ENCODE measurements around the gene DGCR8. TPM values are rescaled to one million over a fixed set of nuclear protein-coding genes. Genes with fewer than 3 reads are reported as not detected.

Gene DGCR8
- total RNA-seq, 1 donor from 2014 or later, result 32.5 TPM

DNA sequence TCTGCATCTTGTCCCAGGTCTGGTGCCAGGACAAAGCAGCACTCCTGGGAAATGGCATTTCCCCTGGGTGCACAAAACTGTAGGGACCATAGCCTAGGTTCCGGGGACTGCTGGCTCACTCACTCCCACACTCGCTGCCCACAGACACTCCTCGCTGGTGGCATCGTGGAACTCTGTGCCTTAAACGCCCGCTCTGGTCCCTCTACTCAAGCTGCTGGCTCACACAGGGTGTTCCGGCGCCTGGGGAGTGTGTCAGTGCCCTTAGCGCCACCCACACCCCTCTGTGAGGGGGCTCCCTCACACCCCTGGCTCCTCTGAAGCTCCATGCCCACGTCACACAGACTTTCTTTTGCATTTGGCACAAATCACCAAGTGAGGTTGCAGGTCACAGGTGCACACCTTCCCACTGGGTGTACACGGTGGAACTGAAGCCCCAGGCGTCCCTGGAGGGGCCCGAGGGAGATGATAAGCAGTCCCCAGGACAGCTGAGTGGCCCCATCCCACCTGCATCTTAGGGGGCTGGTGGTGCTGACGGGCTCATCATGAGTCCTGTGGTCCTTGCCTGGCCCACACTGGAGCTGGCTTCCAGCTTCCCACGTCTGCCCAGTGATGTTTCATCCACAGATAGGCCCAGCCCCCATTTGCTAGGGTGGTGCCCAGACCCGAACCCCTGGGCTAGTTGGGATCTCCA, 23.2 kb upstream of the DGCR8 start:
- Mint-ChIP-seq H3K36me3 (ENCODE audit: low read depth) (peaks cover 21% of the 10 kb centered on the region), H3K9me3 (ENCODE audit: low read depth) (no peaks in the 10 kb centered on the region), H3K27ac (ENCODE audit: unreplicated experiment) (no peak overlapping the region), H3K4me1 (ENCODE audit: low read depth) (no peaks in the 10 kb centered on the region), H3K4me3 (ENCODE audit: unreplicated experiment) (no peak overlapping the region), H3K27me3 (ENCODE audit: low read depth) (no peaks in the 10 kb centered on the region)
- no peak for TF ChIP-seq CTCF (IDR thresholded peaks at IDR 0.05)
- no peak for DNase-seq (ENCODE audit: low spot score)

DNA sequence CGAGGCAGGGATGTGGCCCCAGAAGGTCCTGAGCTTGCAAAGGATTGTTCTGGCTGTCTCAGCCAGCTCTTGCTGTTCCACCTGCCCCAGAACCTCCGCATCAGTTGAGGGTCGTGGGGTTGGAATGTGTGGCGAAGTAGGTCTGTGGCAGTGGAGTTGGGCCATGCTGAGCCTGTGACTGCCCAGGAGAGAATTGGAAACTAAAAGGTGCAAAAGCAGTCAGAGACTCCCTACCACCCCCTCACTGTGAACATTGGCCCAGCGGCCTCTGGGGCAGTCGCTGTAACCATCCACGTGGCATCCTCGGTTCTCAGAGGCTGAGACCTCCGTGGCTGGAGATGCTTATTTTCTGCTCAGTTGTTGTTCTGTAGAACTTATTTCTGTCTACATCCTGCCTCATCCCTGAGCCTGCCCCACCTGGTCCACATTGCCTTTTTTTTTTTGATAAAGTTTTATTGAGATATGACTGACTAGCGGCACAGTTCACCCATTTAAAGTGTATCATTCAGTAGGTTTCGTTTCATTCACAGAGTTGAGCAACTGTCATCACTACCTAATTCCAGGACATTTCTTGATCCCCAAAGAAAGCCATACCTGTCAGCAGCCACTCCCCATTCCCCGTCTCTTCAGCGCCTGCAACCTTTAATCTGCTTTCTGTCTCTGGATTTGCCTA, 22.3 kb upstream of the DGCR8 start:
- no peak overlapping the region for H3K4me3 Mint-ChIP-seq (ENCODE audit: unreplicated experiment)
- no peak for DNase-seq (ENCODE audit: low spot score)
- no peak overlapping the region for H3K27ac Mint-ChIP-seq (ENCODE audit: unreplicated experiment)
- no peaks in the 10 kb centered on the region for H3K9me3 Mint-ChIP-seq (ENCODE audit: low read depth)
- H3K4me1 Mint-ChIP-seq (ENCODE audit: low read depth), result no peaks in the 10 kb centered on the region
- no peaks in the 10 kb centered on the region for H3K27me3 Mint-ChIP-seq (ENCODE audit: low read depth)
- TF ChIP-seq CTCF (IDR thresholded peaks at IDR 0.05), result no peak
- peaks cover 20% of the 10 kb centered on the region for H3K36me3 Mint-ChIP-seq (ENCODE audit: low read depth)

DNA sequence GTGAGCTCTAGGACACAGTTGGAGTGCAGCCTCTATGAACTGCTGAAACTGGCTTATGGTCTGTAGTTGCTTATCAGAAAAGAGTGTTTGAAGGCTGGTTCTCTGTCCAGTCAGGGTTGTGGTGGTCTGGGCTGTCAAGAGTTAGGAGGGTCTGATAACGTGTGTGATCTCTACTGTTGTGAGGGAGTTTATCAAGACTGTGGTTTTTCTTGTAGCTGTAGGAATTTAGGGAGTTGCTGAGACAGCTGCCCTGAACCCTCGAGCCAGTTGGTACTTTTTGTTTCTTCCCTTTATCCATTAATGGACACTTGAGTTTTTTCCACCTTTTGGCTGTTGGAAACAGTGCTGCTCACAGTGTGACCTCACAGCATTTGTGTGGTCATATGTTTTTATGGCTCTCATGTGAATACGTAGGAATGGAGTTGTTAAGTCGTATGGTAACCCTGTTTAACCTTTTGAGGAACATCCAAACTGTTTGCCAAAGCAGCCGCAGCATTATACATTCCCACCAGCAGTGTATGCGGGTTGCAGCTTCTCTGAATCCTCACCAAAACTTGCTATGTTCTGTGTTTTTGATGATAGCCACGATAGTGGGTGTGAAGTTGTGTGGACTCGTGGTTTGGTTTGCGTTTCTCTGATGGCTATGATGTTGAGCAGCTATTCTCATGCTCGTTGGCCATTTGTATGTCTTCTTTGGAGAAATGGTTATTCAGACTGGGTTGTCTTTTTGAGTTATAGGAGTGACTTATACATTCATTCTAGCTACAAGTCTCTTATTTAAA, 20.9 kb upstream of the DGCR8 start:
- no peaks in the 10 kb centered on the region for H3K4me1 Mint-ChIP-seq (ENCODE audit: low read depth)
- H3K27me3 Mint-ChIP-seq (ENCODE audit: low read depth), result no peaks in the 10 kb centered on the region
- H3K9me3 Mint-ChIP-seq (ENCODE audit: low read depth), result no peaks in the 10 kb centered on the region
- DNase-seq (ENCODE audit: low spot score), result no peak
- peaks cover 23% of the 10 kb centered on the region for H3K36me3 Mint-ChIP-seq (ENCODE audit: low read depth)
- H3K27ac Mint-ChIP-seq (ENCODE audit: unreplicated experiment), result no peak overlapping the region
- no peak overlapping the region for H3K4me3 Mint-ChIP-seq (ENCODE audit: unreplicated experiment)
- TF ChIP-seq CTCF (IDR thresholded peaks at IDR 0.05), result no peak

- no peak overlapping the region for H3K4me3 Mint-ChIP-seq (ENCODE audit: unreplicated experiment)
- H3K27me3 Mint-ChIP-seq (ENCODE audit: low read depth), result no peaks in the 10 kb centered on the region
- H3K36me3 Mint-ChIP-seq (ENCODE audit: low read depth), result peaks cover 23% of the 10 kb centered on the region
- no peak for DNase-seq (ENCODE audit: low spot score)
- H3K4me1 Mint-ChIP-seq (ENCODE audit: low read depth), result no peaks in the 10 kb centered on the region
- H3K9me3 Mint-ChIP-seq (ENCODE audit: low read depth), result no peaks in the 10 kb centered on the region
- TF ChIP-seq CTCF (IDR thresholded peaks at IDR 0.05), result no peak
- H3K27ac Mint-ChIP-seq (ENCODE audit: unreplicated experiment), result no peak overlapping the region
Observed at GRCh38 chr22:20060700-20061480, 19.2 kb upstream of the DGCR8 start.

DNA sequence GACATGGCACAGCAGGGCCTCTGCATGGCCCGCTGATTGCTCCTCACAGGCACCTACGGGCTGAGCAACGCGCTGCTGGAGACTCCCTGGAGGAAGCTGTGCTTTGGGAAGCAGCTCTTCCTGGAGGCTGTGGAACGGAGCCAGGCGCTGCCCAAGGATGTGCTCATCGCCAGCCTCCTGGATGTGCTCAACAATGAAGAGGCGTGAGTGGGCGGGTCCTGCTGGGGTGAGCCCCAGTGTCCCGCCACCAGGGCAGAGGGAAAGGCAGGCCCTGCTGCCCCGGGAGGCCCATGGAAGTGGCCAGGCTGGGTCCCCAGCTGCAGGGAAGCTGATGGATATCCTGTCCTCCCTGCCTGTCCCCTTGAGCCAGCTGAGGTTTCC, 18.6 kb upstream of the DGCR8 start:
- no peak for TF ChIP-seq CTCF (IDR thresholded peaks at IDR 0.05)
- no peaks in the 10 kb centered on the region for H3K27me3 Mint-ChIP-seq (ENCODE audit: low read depth)
- H3K27ac Mint-ChIP-seq (ENCODE audit: unreplicated experiment), result no peak overlapping the region
- no peaks in the 10 kb centered on the region for H3K9me3 Mint-ChIP-seq (ENCODE audit: low read depth)
- H3K4me1 Mint-ChIP-seq (ENCODE audit: low read depth), result no peaks in the 10 kb centered on the region
- DNase-seq (ENCODE audit: low spot score), result no peak
- H3K4me3 Mint-ChIP-seq (ENCODE audit: unreplicated experiment), result no peak overlapping the region
- peaks cover 23% of the 10 kb centered on the region for H3K36me3 Mint-ChIP-seq (ENCODE audit: low read depth)
